GM19328 (cell line): Measurements from ENCODE around the gene LRIG1.

Experiments used
- ATAC-seq: cut with Tn5 transposase; IDR thresholded peaks from one replicate; pipeline ENCODE4 v1.9.1; 2021; ENCODE audit warnings: mild to moderate bottlenecking, moderate library complexity; ENCODE audit not compliant: unreplicated experiment

LRIG1 gene, protein sequence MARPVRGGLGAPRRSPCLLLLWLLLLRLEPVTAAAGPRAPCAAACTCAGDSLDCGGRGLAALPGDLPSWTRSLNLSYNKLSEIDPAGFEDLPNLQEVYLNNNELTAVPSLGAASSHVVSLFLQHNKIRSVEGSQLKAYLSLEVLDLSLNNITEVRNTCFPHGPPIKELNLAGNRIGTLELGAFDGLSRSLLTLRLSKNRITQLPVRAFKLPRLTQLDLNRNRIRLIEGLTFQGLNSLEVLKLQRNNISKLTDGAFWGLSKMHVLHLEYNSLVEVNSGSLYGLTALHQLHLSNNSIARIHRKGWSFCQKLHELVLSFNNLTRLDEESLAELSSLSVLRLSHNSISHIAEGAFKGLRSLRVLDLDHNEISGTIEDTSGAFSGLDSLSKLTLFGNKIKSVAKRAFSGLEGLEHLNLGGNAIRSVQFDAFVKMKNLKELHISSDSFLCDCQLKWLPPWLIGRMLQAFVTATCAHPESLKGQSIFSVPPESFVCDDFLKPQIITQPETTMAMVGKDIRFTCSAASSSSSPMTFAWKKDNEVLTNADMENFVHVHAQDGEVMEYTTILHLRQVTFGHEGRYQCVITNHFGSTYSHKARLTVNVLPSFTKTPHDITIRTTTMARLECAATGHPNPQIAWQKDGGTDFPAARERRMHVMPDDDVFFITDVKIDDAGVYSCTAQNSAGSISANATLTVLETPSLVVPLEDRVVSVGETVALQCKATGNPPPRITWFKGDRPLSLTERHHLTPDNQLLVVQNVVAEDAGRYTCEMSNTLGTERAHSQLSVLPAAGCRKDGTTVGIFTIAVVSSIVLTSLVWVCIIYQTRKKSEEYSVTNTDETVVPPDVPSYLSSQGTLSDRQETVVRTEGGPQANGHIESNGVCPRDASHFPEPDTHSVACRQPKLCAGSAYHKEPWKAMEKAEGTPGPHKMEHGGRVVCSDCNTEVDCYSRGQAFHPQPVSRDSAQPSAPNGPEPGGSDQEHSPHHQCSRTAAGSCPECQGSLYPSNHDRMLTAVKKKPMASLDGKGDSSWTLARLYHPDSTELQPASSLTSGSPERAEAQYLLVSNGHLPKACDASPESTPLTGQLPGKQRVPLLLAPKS

DNA sequence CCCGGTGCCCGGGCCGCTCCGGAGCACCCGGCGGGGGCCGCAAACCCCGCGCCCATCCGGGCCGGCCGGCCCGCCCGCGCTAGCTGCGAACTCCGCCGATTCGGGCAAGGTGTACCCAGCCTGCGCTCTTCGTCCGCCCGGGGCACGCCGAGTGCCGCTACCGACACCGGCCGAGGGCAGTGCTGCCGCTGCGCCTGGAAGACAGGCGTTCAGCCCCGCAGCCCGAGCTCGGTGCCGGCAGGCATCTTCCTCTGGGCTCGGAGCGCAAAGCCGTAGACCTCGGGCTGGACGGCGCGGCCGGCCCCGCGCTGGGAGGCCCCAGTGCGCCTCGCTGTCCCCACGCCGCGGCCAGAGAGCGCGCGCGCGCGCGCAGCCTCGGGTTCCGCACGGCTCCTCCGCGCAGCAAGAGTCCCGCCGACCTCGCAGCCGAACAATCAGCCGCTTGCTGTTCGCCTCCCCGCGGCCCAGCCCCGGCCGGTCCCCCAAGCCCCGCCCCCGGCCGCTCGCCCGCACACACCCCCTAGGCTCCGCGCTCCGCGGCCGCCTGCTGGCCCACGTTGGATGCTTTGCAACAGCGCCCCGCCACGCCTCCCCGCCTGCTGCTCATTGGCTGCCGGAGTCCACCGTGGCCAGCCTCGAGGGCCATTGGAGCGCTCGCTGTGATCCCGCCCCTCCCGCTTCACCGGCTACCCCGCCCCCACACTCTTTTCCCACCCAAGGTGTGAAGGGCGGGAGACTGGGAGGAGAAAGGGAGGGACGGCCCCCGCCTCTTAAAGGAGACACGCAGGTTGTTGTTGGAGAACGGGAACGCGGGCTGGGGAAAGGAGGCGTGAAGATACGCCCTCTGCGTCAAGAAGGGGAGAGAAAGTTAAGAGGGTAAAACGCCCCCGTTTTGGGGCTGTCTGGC lies at the start of gene LRIG1:
Gene LRIG1 (minus strand): TSS at position 447 of the 907 bp plus-strand sequence. CDS start 615 bp downstream, outside the sequence.
- peak; percentile 94 for ATAC-seq

DNA sequence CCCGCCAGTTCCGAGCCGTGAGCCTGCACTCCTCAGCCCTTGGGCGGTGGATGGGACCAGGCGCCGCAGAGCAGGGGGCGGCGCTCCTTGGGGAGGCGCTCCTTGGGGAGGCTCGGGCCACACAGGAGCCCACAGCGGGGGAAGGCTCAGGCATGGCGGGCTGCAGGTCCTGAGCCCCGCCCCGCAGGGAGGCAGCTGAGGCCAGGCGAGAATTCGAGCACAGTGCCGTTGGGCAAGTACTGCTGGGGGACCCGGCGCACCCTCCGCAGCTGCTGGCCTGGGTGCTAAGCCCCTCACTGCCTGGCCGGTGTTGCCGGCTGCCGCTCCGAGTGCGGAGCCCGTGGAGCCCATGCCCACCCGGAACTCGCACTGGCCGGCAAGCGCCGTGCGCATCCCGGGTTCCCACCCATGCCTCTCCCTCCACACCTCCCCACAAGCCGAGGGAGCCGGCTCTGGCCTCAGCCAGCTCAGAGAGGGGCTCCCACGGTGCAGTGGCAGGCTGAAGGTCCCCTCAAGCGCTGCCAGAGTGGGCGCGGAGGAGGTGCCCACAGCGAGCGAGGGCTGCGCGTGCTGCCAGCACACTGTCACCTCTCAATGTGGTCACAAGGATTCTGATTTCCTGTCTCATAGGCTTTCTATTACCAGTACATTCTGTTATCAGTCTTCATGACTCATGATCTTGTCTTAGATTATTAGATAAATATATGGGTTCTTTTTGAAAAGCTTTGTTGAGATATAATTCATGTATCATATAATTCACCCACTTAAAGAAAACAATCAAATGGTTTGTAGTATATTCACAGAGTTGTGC lies 44.0 kb upstream of the LRIG1 start:
- ATAC-seq, result no peak

DNA sequence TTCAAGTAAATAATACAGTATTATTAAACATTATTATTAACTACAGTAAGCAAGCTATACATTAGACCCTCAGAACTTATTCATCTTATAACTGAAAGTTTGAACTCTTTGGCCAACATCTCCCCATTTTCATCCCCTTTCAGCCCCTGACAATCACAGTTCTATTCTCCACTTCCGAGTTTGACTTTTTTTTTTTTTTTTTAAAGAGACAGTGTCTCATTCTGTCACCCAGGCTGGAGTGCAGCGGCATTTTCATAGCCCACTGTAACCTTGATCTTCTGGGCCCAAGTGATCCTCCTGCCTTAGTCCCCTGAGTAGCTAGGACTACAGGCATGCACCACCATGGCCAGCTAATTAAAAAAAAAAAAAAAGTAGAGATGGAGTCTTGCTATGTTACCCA lies 41.3 kb upstream of the LRIG1 start:
- ATAC-seq, result no peak

DNA sequence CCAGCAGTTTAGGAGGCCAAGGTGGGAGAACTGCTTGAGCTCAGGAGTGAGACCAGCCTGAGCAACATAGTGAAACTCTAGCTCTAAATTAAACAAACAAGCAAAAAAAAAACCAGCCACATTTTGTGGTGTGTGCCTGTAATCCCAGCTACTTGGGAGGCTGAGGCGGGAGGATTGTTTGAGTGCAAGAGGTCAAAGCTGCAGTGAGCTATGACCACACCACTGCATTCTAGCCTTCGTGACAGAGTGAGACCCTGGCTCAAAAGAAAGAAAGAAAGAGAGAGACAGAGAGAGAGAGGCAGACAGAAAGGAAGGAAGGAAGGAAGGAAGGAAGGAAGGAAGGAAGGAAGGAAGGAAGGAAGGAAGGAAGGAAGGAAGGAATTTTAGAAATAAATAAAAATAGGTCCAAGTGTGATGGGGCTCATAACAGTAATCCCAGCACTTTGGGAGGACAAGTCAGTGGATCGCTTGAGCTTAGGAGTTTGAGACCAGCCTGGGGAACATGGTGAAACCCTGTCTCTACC lies 38.7 kb upstream of the LRIG1 start:
- no peak for ATAC-seq

DNA sequence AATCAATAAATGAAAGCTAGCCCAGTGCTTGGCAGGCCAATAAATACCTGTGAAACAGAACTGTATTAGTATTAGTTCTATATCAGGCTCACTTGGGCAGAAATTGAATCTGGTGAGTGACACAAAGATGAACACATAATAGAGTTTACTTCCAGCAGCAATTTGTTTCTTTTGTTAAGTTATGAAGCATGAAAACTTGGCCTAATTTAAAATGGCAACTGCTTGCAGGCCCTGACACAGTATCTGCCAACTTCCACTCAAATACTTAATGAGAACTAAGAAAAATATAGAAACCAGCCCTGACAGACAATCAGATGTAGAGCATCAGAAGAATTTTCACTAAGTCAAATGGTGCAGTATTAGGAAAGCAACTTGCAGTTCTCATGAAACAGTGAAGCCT lies 37.6 kb upstream of the LRIG1 start:
- ATAC-seq, result no peak

DNA sequence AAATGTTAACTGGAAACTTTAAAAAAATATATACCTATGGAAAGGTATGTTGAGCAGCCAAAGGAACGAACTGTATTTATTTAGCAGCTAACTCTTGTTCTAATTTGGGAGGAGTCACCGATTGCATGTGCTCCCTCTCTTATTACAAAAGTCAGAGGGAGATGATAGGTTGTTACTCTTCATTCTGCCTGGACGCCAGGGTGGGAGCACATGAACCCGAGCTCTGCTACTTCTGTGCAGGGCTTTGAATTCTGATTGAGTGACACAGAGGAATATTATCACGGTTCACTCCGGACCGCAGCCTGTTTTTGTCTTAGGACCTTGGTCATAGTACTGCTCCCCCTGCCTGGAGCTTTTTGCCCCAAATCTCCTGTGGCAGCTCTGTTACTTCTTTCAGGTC lies 36.9 kb upstream of the LRIG1 start:
- ATAC-seq, result no peak

DNA sequence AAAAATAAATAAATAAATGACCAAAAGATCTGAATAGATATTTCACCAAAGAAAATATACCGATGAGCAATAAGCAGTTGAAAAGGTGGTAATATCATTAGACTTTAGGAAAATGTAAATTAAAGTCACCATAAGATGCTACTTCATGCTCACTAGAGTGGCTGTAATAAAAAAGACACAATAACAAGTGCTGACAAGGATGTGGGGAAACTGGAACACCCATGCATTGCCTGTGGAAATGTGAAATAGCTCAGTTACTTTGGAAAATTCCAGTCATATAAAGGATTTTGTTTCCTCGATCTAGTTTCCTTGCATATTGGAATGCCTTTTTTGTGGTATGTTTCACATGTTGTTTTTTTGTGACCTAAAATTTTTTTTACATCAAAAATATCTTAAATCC lies 36.0 kb upstream of the LRIG1 start:
- no peak for ATAC-seq

DNA sequence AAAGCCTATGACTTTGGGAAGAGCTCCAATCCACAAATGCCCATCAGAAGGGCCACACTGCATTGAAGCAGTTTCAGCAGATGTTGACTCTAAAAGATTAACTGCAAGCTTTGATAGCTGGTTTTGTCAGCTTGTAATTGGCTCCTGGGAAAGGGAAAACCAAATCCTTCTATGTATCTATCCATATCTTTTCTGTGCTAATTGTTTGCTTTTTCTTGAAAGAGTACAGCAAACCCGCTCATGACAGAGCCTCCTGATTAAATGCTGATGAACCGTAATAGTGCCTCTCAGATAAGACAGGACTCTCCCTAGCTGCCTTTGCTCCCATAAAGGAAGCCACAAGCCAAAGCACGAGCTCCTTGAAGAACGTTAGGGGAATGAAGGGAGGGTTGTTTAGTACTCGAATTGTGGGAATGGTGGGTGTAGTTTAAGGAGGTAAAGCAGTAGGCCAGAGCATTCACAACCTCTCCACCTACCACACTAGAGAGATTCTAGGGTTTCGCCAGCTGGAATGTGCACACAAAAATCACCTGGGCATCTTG lies 33.6 kb upstream of the LRIG1 start:
- no peak for ATAC-seq

DNA sequence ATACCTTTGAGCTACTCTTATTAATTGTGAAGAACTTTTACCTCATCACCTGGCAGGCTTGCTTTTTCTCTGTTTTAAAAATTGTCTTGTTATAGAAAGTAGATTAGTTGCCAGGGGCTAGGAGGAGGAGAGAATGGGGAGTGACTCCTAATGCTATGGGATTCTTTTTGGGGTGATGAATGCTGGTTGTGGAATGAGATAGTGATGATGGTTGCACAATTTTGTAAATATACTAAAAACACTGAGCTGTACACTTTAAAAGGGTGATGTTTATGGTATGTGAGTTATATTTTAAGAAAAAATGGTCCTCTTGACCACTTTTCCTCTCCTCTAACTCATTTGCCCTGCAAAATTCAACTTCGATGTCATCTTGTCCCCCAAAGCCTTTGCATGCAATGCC lies 31.8 kb upstream of the LRIG1 start:
- no peak for ATAC-seq

DNA sequence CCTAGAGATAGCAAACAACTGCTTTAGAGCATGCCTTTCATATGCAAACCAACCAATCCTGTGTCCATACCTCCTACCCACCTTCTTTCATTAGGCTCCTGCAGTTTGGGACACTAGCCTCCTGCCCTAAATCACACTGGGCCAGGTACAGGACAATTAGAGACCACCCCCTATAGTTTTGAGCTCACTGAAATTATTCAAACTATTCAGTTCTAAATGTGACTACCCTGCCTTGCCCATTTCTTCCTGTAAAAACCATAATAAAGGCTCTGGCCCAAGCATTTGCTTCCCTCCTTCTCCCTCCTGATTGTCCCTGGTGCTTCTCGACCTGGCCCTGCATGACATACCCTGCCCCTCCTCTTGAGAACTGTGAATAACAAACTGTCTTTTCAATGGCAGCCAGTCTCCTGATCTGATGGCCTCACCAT lies 31.4 kb upstream of the LRIG1 start:
- ATAC-seq, result no peak

DNA sequence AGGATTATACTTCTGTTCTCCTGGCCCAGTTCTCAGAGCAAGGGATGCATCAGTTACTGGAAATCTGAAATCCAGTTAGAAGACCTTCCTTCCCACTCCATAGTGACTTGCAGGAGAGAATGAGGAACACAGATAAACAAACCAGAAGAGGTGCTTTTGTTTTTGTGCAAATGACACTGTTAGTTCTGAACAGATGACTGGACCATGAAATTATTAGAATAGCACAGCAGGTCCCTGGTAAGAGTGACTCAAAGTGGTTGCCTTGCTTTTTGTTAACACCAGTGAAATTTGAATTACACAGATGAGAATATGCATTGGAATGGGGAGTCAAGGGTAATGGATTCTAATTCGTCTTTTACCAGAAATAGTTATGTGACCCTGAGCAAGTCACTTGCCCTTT lies 30.4 kb upstream of the LRIG1 start:
- no peak for ATAC-seq

DNA sequence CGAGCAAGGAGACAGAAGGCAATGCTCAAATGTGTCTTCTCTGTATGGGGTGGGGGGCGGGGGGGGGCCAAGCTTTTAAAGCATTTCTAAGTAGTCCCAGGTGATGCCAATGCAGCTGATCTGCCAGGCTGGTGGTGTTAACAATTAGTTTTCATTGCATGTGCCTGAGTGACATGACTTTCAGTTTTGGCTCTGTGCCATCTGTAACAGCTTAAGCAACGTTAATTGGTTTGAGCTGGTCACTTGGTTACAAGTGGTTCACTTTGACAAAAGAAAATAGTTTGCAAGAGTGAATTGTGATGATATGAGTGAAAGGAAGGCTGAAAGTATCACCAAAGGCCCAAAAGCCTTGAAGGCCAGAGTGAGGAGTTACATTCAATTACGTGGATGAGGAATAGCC lies 26.4 kb upstream of the LRIG1 start:
- ATAC-seq, result no peak

DNA sequence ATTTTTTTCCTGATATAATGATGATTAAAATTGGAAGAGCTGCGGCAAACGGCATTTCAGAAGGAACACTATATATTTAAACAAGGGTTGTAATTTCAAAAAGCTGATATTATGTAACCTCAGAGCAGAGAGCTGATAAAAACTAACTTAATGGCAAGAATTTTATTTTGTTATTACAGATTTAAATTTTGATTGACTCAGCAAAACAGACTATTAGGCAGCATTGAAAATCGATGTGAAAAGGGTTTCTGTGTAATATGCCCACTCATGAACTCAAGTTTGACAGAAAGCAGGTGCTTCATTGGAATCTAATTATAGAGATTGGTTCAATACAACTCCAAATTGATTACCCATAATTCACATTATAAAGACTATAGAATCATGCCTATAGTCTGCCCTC lies 24.9 kb upstream of the LRIG1 start:
- ATAC-seq, result no peak

DNA sequence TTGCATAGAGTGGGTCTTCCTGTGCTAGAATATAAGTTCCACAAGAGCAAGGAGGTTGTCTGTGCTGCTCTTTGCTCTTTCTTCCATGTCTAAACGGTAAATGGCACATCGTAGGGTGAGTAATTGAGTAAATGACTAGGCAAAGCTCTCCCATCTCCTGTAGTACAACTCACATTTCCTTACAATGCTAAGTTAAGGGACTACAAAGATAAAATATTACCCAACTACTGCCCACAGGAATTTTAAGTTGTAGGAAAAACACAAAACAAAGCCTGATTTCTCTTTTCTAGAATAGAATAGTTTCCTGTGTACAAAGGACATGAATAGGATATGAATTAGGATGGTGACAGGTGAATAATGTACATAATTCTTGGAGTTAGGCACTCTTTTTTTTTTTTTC lies 19.9 kb upstream of the LRIG1 start:
- ATAC-seq, result no peak

DNA sequence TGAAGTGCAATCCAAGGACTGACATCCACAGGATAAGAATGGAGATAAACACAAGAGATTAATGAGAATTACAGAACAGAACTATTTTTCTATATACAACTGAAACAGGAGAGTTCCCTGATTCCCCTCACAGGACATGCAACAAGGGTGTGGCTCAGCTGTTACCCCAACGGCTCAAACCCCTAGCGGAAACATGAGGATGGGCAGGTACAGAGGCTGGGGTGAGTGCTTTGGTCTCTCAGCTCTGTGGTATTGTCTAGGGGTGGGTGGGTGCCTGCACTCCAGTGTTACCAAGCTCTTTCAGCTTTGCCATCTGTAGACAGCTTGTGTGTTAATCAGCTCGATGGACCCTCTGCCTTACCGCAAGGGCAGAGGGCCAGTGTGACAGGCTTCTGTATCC lies 17.8 kb upstream of the LRIG1 start:
- ATAC-seq, result no peak

DNA sequence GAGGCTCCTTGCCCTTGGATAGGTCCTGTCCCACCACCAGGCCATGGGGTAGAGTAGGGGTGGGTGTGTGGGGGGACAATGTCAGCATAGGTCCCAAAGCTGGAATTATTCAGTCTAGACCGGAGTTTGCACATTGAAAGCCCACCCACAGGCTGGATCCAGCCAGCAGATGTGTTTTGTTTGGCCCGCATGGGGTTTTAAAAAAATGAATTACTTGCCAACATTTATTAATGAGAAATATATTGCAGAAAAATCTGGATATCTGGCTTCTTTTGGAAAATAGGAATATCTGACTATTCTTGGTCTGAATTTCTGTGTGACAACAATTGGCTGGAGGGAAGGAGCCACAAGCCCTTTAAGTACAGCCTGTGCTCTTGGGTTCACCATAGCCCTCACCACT lies 17.3 kb upstream of the LRIG1 start:
- no peak for ATAC-seq

DNA sequence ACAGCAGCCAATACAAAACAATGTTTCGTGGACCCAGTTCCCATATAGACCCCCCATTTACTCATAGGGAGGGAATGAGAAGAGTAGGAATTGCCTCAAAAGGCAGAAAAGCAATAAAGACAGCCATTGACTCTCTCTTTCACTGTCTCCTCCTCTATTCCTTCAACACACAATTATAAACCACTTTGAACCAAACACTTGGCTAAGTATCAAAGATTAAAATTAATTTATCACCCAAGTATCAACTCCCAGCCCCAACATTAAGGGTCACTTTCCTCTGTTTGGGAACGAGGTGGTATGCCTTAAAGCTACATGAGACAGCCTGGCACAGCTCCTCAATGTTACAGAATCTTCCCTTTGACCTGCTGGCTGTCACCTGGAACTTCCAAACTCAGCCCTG lies 16.4 kb upstream of the LRIG1 start:
- ATAC-seq, result no peak

DNA sequence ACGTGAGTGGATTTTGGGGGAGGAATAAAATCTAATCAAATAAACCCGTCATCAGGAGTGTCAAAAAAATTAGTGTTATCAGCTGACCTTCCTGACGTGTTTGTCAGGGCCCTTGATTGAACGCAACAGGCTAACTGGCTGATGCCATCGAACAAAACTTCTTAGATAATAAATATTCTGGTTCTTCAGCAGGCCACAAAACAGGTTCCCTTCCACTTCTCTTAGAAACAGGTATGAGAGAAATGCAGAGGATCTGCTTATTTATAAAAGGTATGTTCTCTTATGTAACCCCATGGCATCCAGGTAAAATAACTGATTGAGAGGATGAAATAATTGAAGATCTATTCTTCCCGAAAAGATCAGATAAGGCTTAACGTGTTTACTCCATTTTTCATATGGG lies 7.6 kb upstream of the LRIG1 start:
- ATAC-seq, result no peak
